ENCODE measurements around the gene PDE3A.

PDE3A gene

GRCh38 chr12:20398686-20399085, 30.3 kb downstream of the PDE3A start:
- no CpG with 5 or more reads among the region's 2 CpGs for WGBS, 2 donors (ENCODE audit: extremely low coverage in 2 of 2, insufficient read length in 2 of 2, insufficient replicate concordance in 1 of 2)
- Histone ChIP-seq H4K8ac (ENCODE audit: low read depth, low read length) (no peak overlapping the region), H3K9me3 (replicated peaks in 1 of 2; ENCODE audit: control insufficient read depth in 2 of 2, insufficient read depth in 1 of 2, low read depth in 1 of 2, low read length in 2 of 2) (no peaks in the 10 kb centered on the region), H3K4me1 (ENCODE audit: control insufficient read depth in 2 of 2, insufficient read depth in 1 of 2, low read depth in 1 of 2, low read length in 2 of 2) (peaks cover 0 to 2% of the 10 kb centered on the region in 2 donors), H3K27ac (replicated peaks; ENCODE audit: low read length) (no peak overlapping the region), H3K23ac (ENCODE audit: low read depth, low read length, poor library complexity) (no peak overlapping the region), H3K18ac (ENCODE audit: low read length) (no peak overlapping the region), H2BK15ac (ENCODE audit: low read length) (no peak overlapping the region), H2AK5ac (ENCODE audit: low read depth, low read length) (no peak overlapping the region), H2BK120ac (ENCODE audit: low read depth, low read length) (no peak overlapping the region), H4K91ac (ENCODE audit: low read depth, low read length, poor library complexity) (no peak overlapping the region), H3K4ac (ENCODE audit: low read length) (no peak overlapping the region), H2BK5ac (ENCODE audit: low read length) (no peak overlapping the region), H3K79me1 (ENCODE audit: low read depth, low read length) (no peaks in the 10 kb centered on the region), H3K36me3 (replicated peaks in 1 of 2; ENCODE audit: control insufficient read depth in 2 of 2, insufficient read depth in 2 of 2, low read length in 2 of 2) (no peaks in the 10 kb centered on the region), H3K9ac (ENCODE audit: low read depth, low read length, poor library complexity) (no peak overlapping the region), H3K14ac (ENCODE audit: low read length) (no peak overlapping the region), H2BK12ac (ENCODE audit: low read length) (no peak overlapping the region), H3K27me3 (ENCODE audit: control insufficient read depth in 3 of 3, insufficient read depth in 3 of 3, low read depth in 1 of 3, low read length in 3 of 3) (no peaks in the 10 kb centered on the region), H2AFZ (ENCODE audit: low read length) (no peak overlapping the region), H3K4me2 (ENCODE audit: insufficient read depth, low read length, poor library complexity, severe bottlenecking) (no peak overlapping the region), H3K4me3 (ENCODE audit: low read length in 2 of 2) (no peak overlapping the region)
- no peak for DNase-seq (ENCODE audit: low spot score)

GRCh38 chr12:20400003-20400402, 31.7 kb downstream of the PDE3A start:
- no peak overlapping the region for H3K9ac ChIP-seq (ENCODE audit: low read depth, low read length, poor library complexity)
- H2BK120ac ChIP-seq (ENCODE audit: low read depth, low read length): no peak overlapping the region
- no peaks in the 10 kb centered on the region for H3K79me1 ChIP-seq (ENCODE audit: low read depth, low read length)
- H3K27me3 ChIP-seq (ENCODE audit: control insufficient read depth in 3 of 3, insufficient read depth in 3 of 3, low read depth in 1 of 3, low read length in 3 of 3): no peaks in the 10 kb centered on the region
- no peak overlapping the region for H2BK12ac ChIP-seq (ENCODE audit: low read length)
- no peak overlapping the region for H2AK5ac ChIP-seq (ENCODE audit: low read depth, low read length)
- no peak overlapping the region for H2AFZ ChIP-seq (ENCODE audit: low read length)
- H3K4me3 ChIP-seq (ENCODE audit: low read length in 2 of 2): no peak overlapping the region
- H4K91ac ChIP-seq (ENCODE audit: low read depth, low read length, poor library complexity): no peak overlapping the region
- no peak overlapping the region for H2BK5ac ChIP-seq (ENCODE audit: low read length)
- DNase-seq (ENCODE audit: low spot score): no peak
- peaks cover 0 to 2% of the 10 kb centered on the region in 2 donors for H3K4me1 ChIP-seq (ENCODE audit: control insufficient read depth in 2 of 2, insufficient read depth in 1 of 2, low read depth in 1 of 2, low read length in 2 of 2)
- H2BK15ac ChIP-seq (ENCODE audit: low read length): no peak overlapping the region
- WGBS, 2 donors (ENCODE audit: extremely low coverage in 2 of 2, insufficient read length in 2 of 2, insufficient replicate concordance in 1 of 2): no CpG with 5 or more reads among the region's 6 CpGs
- no peak overlapping the region for H3K23ac ChIP-seq (ENCODE audit: low read depth, low read length, poor library complexity)
- no peak overlapping the region for H3K4ac ChIP-seq (ENCODE audit: low read length)
- H3K4me2 ChIP-seq (ENCODE audit: insufficient read depth, low read length, poor library complexity, severe bottlenecking): no peak overlapping the region
- H3K18ac ChIP-seq (ENCODE audit: low read length): no peak overlapping the region
- H3K9me3 ChIP-seq (replicated peaks in 1 of 2; ENCODE audit: control insufficient read depth in 2 of 2, insufficient read depth in 1 of 2, low read depth in 1 of 2, low read length in 2 of 2): no peaks in the 10 kb centered on the region
- no peaks in the 10 kb centered on the region for H3K36me3 ChIP-seq (replicated peaks in 1 of 2; ENCODE audit: control insufficient read depth in 2 of 2, insufficient read depth in 2 of 2, low read length in 2 of 2)
- H3K14ac ChIP-seq (ENCODE audit: low read length): no peak overlapping the region
- no peak overlapping the region for H3K27ac ChIP-seq (replicated peaks; ENCODE audit: low read length)
- H4K8ac ChIP-seq (ENCODE audit: low read depth, low read length): no peak overlapping the region

- no peak overlapping the region for H2BK15ac ChIP-seq (ENCODE audit: low read length)
Observed at GRCh38 chr12:20403230-20403629, 34.9 kb downstream of the PDE3A start.

GRCh38 chr12:20404576-20405346, 36.4 kb downstream of the PDE3A start:
- Histone ChIP-seq H3K14ac (ENCODE audit: low read length) (no peak overlapping the region), H3K27ac (replicated peaks; ENCODE audit: low read length) (no peak overlapping the region), H3K9ac (ENCODE audit: low read depth, low read length, poor library complexity) (no peak overlapping the region), H3K4me3 (ENCODE audit: low read length in 2 of 2) (no peak overlapping the region), H2AK5ac (ENCODE audit: low read depth, low read length) (no peak overlapping the region), H3K23ac (ENCODE audit: low read depth, low read length, poor library complexity) (no peak overlapping the region), H4K91ac (ENCODE audit: low read depth, low read length, poor library complexity) (no peak overlapping the region), H3K4me1 (ENCODE audit: control insufficient read depth in 2 of 2, insufficient read depth in 1 of 2, low read depth in 1 of 2, low read length in 2 of 2) (peaks cover 0 to 2% of the 10 kb centered on the region in 2 donors), H3K4ac (ENCODE audit: low read length) (no peak overlapping the region), H3K36me3 (replicated peaks in 1 of 2; ENCODE audit: control insufficient read depth in 2 of 2, insufficient read depth in 2 of 2, low read length in 2 of 2) (no peaks in the 10 kb centered on the region), H3K18ac (ENCODE audit: low read length) (no peak overlapping the region), H3K9me3 (replicated peaks in 1 of 2; ENCODE audit: control insufficient read depth in 2 of 2, insufficient read depth in 1 of 2, low read depth in 1 of 2, low read length in 2 of 2) (no peaks in the 10 kb centered on the region), H2AFZ (ENCODE audit: low read length) (no peak overlapping the region), H2BK120ac (ENCODE audit: low read depth, low read length) (no peak overlapping the region), H2BK15ac (ENCODE audit: low read length) (no peak overlapping the region), H4K8ac (ENCODE audit: low read depth, low read length) (no peak overlapping the region), H2BK5ac (ENCODE audit: low read length) (no peak overlapping the region), H2BK12ac (ENCODE audit: low read length) (no peak overlapping the region), H3K4me2 (ENCODE audit: insufficient read depth, low read length, poor library complexity, severe bottlenecking) (no peak overlapping the region), H3K27me3 (ENCODE audit: control insufficient read depth in 3 of 3, insufficient read depth in 3 of 3, low read depth in 1 of 3, low read length in 3 of 3) (no peaks in the 10 kb centered on the region), H3K79me1 (ENCODE audit: low read depth, low read length) (no peaks in the 10 kb centered on the region)
- DNase-seq (ENCODE audit: low spot score): no peak
- WGBS, 2 donors (ENCODE audit: extremely low coverage in 2 of 2, insufficient read length in 2 of 2, insufficient replicate concordance in 1 of 2): 100% methylated on average over 1 of the region's 6 CpGs; no CpG with 5 or more reads in 1 of the 2 donors

More at GRCh38 chr12:20403230-20403629, 34.9 kb downstream of the PDE3A start:
- Histone ChIP-seq H3K9me3 (replicated peaks in 1 of 2; ENCODE audit: control insufficient read depth in 2 of 2, insufficient read depth in 1 of 2, low read depth in 1 of 2, low read length in 2 of 2) (no peaks in the 10 kb centered on the region), H3K36me3 (replicated peaks in 1 of 2; ENCODE audit: control insufficient read depth in 2 of 2, insufficient read depth in 2 of 2, low read length in 2 of 2) (no peaks in the 10 kb centered on the region), H4K91ac (ENCODE audit: low read depth, low read length, poor library complexity) (no peak overlapping the region), H3K27me3 (ENCODE audit: control insufficient read depth in 3 of 3, insufficient read depth in 3 of 3, low read depth in 1 of 3, low read length in 3 of 3) (no peaks in the 10 kb centered on the region), H2AFZ (ENCODE audit: low read length) (peak overlapping the region; percentile 50), H3K27ac (replicated peaks; ENCODE audit: low read length) (no peak overlapping the region), H3K4me1 (ENCODE audit: control insufficient read depth in 2 of 2, insufficient read depth in 1 of 2, low read depth in 1 of 2, low read length in 2 of 2) (peaks cover 0 to 2% of the 10 kb centered on the region in 2 donors), H2BK120ac (ENCODE audit: low read depth, low read length) (no peak overlapping the region), H2AK5ac (ENCODE audit: low read depth, low read length) (no peak overlapping the region), H3K4me3 (ENCODE audit: low read length in 2 of 2) (no peak overlapping the region), H2BK5ac (ENCODE audit: low read length) (no peak overlapping the region), H3K14ac (ENCODE audit: low read length) (no peak overlapping the region), H3K4me2 (ENCODE audit: insufficient read depth, low read length, poor library complexity, severe bottlenecking) (no peak overlapping the region), H4K8ac (ENCODE audit: low read depth, low read length) (no peak overlapping the region), H3K23ac (ENCODE audit: low read depth, low read length, poor library complexity) (no peak overlapping the region), H3K9ac (ENCODE audit: low read depth, low read length, poor library complexity) (no peak overlapping the region), H2BK12ac (ENCODE audit: low read length) (no peak overlapping the region), H3K18ac (ENCODE audit: low read length) (no peak overlapping the region), H3K79me1 (ENCODE audit: low read depth, low read length) (no peaks in the 10 kb centered on the region), H3K4ac (ENCODE audit: low read length) (no peak overlapping the region)
- WGBS, 2 donors (ENCODE audit: extremely low coverage in 2 of 2, insufficient read length in 2 of 2, insufficient replicate concordance in 1 of 2): no CpG with 5 or more reads among the region's 2 CpGs
- no peak for DNase-seq (ENCODE audit: low spot score)

Measured in neuronal stem cell (in vitro differentiated cells).